GM12874 (cell line): ENCODE results near the gene SLC2A5.

Source experiments
- CTCF ChIP-seq: IDR thresholded peaks from 2 replicates; pipeline ENCODE4 v1.5.1; 2011; ENCODE audit warnings: low read depth, mild to moderate bottlenecking, control low read depth, low read length, moderate library complexity; ENCODE audit not compliant: insufficient read depth

Gene SLC2A5

GRCh38 chr1:9069326-9070100 lies at the start of gene SLC2A5:
SLC2A5 (minus strand) TSS chr1:9069635; CDS start chr1:9069536, 99 bp downstream.
- no peak for TF ChIP-seq CTCF

GRCh38 chr1:9118186-9118585 lies 48.8 kb upstream of the SLC2A5 start:
- TF ChIP-seq CTCF = no peak

- no peak for TF ChIP-seq CTCF
Observed at GRCh38 chr1:9115351-9116205, 46.1 kb upstream of the SLC2A5 start.

GRCh38 chr1:9112961-9113880 lies 43.8 kb upstream of the SLC2A5 start:
- no peak for TF ChIP-seq CTCF

- TF ChIP-seq CTCF = no peak
Observed at GRCh38 chr1:9111957-9112356, 42.5 kb upstream of the SLC2A5 start.

GRCh38 chr1:9111357-9111691 lies 41.9 kb upstream of the SLC2A5 start:
- TF ChIP-seq CTCF = no peak
